SK-N-MC (cell line): Measurements from ENCODE around the gene GNG3.

Experiments used
- DNase-seq: peaks from one replicate; pipeline ENCODE4 v3.0.0-alpha.2; 2011; ENCODE audit warnings: low read depth, low spot score
- H3K27ac ChIP-seq: fragments of 200-600 bp; sonication (generic); 2 replicates; pipeline ENCODE4 v1.5.1; 2016; ENCODE audit warnings: mixed run types
- H3K36me3 ChIP-seq: fragments of 200-600 bp; sonication (generic); 2 replicates; pipeline ENCODE4 v1.6.1; 2017; ENCODE audit warnings: antibody characterized with exemption, low read length, mixed read lengths; ENCODE audit not compliant: insufficient read depth
- H3K4me3 ChIP-seq: fragments of 200-600 bp; sonication (generic); 2 replicates; pipeline ENCODE4 v1.5.1; 2016
- H3K9ac ChIP-seq: fragments of 200-600 bp; sonication (generic); 2 replicates; pipeline ENCODE4 v1.8.0; 2017; ENCODE audit warnings: mixed run types, mixed read lengths; ENCODE audit not compliant: insufficient read length
- H3K9me3 ChIP-seq: fragments of 200-600 bp; sonication (generic); 2 replicates; pipeline ENCODE4 v1.6.1; 2017; ENCODE audit warnings: low read depth, mild to moderate bottlenecking, antibody characterized with exemption, low read length, moderate library complexity, mixed read lengths
- EZH2 ChIP-seq: fragments of 200-600 bp; sonication (generic); IDR thresholded peaks from one replicate; pipeline ENCODE4 v1.6.1; 2017; ENCODE audit warnings: antibody characterized with exemption
- FOXP2 ChIP-seq: optimal IDR thresholded peaks from 2 replicates; pipeline ENCODE3; 2011; ENCODE audit warnings: mild to moderate bottlenecking, moderate library complexity; ENCODE audit not compliant: insufficient read depth; ENCODE audit errors: extremely low read length, control extremely low read depth
- POLR2AphosphoS5 ChIP-seq: IDR thresholded peaks from 2 replicates; pipeline ENCODE4 v1.6.1; 2012; ENCODE audit warnings: mild to moderate bottlenecking, low read depth, low read length, borderline replicate concordance

Gene GNG3

GRCh38 chr11:62753736-62754603 is 46.5 kb downstream of the GNG3 start, which contains the start of gene ZBTB3:
TSS of gene ZBTB3 (minus strand) at chr11:62754160. CDS start at chr11:62753664, 496 bp downstream.
- Histone ChIP-seq H3K27ac (peak within 1 kb of the TSS; percentile 96), H3K4me3 (peak within 1 kb of the TSS; percentile 100), H3K9ac (peak within 1 kb of the TSS; percentile 91), H3K9me3 (no peaks in the 10 kb centered on the region), H3K36me3 (peaks cover 4% of the 10 kb centered on the region; the same call in 1 of the 2 replicates)
- DNase-seq, result peak; percentile 97
- TF ChIP-seq POLR2AphosphoS5, result peak; percentile 84
- no peak for TF ChIP-seq EZH2
- TF ChIP-seq FOXP2, result peak; percentile 29

GRCh38 chr11:62755086-62755615 is 47.7 kb downstream of the GNG3 start:
- TF ChIP-seq EZH2, result no peak
- no peak for TF ChIP-seq FOXP2
- TF ChIP-seq POLR2AphosphoS5, result no peak
- no peak for DNase-seq
- H3K9me3 ChIP-seq, result no peaks in the 10 kb centered on the region
- H3K27ac ChIP-seq, result no peak overlapping the region
- no peak overlapping the region for H3K9ac ChIP-seq
- no peak overlapping the region for H3K4me3 ChIP-seq
- peaks cover 4% of the 10 kb centered on the region; the same call in 1 of the 2 replicates for H3K36me3 ChIP-seq

GRCh38 chr11:62757846-62758788 is 50.6 kb downstream of the GNG3 start:
- peaks cover 5% of the 10 kb centered on the region; the same call in 1 of the 2 replicates for H3K36me3 ChIP-seq
- H3K9me3 ChIP-seq, result no peaks in the 10 kb centered on the region
- H3K9ac ChIP-seq, result no peak overlapping the region
- no peak overlapping the region for H3K4me3 ChIP-seq
- TF ChIP-seq FOXP2 (no peak), POLR2AphosphoS5 (no peak), EZH2 (no peak)
- no peak overlapping the region for H3K27ac ChIP-seq
- DNase-seq, result no peak
